ENCODE results near the gene RPTOR. TPM values are rescaled to one million over a fixed set of nuclear protein-coding genes. Genes with fewer than 3 reads are reported as not detected.

The RPTOR gene
- total RNA-seq, 2 experiments from 2014 or later, result 88.9 to 91.8 TPM

- POLR2A ChIA-PET, result no interaction called here
- CTCF ChIA-PET, result interaction anchor here (0.5 to 2.1 kb wide), 2 partner anchors 81 to 89 kb away, joined by 3 to 5 read pairs; no protein-coding TSS in a partner anchor
Measured at GRCh38 chr17:80507965-80508364, 36.7 kb upstream of the RPTOR start.

GRCh38 chr17:80509311-80509710 lies 35.3 kb upstream of the RPTOR start:
- ChIA-PET CTCF (no interaction called here), POLR2A (no interaction called here)
- no peaks in the 10 kb centered on the region for H3K9me3 Mint-ChIP-seq
- DNase-seq, result no peak
- H3K27me3 Mint-ChIP-seq, result peaks cover 16% of the 10 kb centered on the region
- H3K36me3 Mint-ChIP-seq (ENCODE audit: low read depth), result no peaks in the 10 kb centered on the region
- no peak overlapping the region for H3K4me3 Mint-ChIP-seq
- H3K27ac Mint-ChIP-seq, result no peak overlapping the region
- no peaks in the 10 kb centered on the region for H3K4me1 Mint-ChIP-seq

More at GRCh38 chr17:80507965-80508364, 36.7 kb upstream of the RPTOR start:
- Mint-ChIP-seq H3K9me3 (no peaks in the 10 kb centered on the region), H3K27ac (no peak overlapping the region), H3K36me3 (ENCODE audit: low read depth) (no peaks in the 10 kb centered on the region), H3K4me1 (no peaks in the 10 kb centered on the region), H3K4me3 (no peak overlapping the region), H3K27me3 (peaks cover 19% of the 10 kb centered on the region)
- DNase-seq, result no peak

- H3K36me3 Mint-ChIP-seq (ENCODE audit: low read depth), result no peaks in the 10 kb centered on the region
- H3K9me3 Mint-ChIP-seq, result no peaks in the 10 kb centered on the region
- H3K4me1 Mint-ChIP-seq, result no peaks in the 10 kb centered on the region
- no peak for DNase-seq
- no peak overlapping the region for H3K4me3 Mint-ChIP-seq
- ChIA-PET CTCF (no interaction called here), POLR2A (no interaction called here)
- H3K27ac Mint-ChIP-seq, result no peak overlapping the region
- peaks cover 14% of the 10 kb centered on the region for H3K27me3 Mint-ChIP-seq
Measured at GRCh38 chr17:80510132-80510531, 34.5 kb upstream of the RPTOR start.

- Mint-ChIP-seq H3K36me3 (ENCODE audit: low read depth) (no peaks in the 10 kb centered on the region), H3K4me1 (no peaks in the 10 kb centered on the region), H3K27me3 (peaks cover 13% of the 10 kb centered on the region), H3K9me3 (no peaks in the 10 kb centered on the region), H3K4me3 (no peak overlapping the region), H3K27ac (no peak overlapping the region)
- POLR2A ChIA-PET, result no interaction called here
- no peak for DNase-seq
- CTCF ChIA-PET, result no interaction called here
Measured at GRCh38 chr17:80510772-80511171, 33.9 kb upstream of the RPTOR start.

- no peak for DNase-seq
- Mint-ChIP-seq H3K4me1 (no peaks in the 10 kb centered on the region), H3K27me3 (peaks cover 13% of the 10 kb centered on the region), H3K36me3 (ENCODE audit: low read depth) (no peaks in the 10 kb centered on the region), H3K9me3 (no peaks in the 10 kb centered on the region), H3K4me3 (no peak overlapping the region), H3K27ac (no peak overlapping the region)
- CTCF ChIA-PET, result no interaction called here
- POLR2A ChIA-PET, result interaction anchor here (1.0 kb wide), 1 partner anchor 15 kb away, joined by 3 read pairs; no protein-coding TSS in a partner anchor
Measured at GRCh38 chr17:80511222-80512180, 33.1 kb upstream of the RPTOR start.

GRCh38 chr17:80512233-80512632 lies 32.4 kb upstream of the RPTOR start:
- POLR2A ChIA-PET, result interaction anchor here (1.0 kb wide), 1 partner anchor 16 kb away, joined by 3 read pairs; no protein-coding TSS in a partner anchor
- CTCF ChIA-PET, result no interaction called here
- no peak for DNase-seq
- Mint-ChIP-seq H3K4me3 (no peak overlapping the region), H3K9me3 (no peaks in the 10 kb centered on the region), H3K36me3 (ENCODE audit: low read depth) (no peaks in the 10 kb centered on the region), H3K27me3 (peaks cover 8% of the 10 kb centered on the region), H3K27ac (no peak overlapping the region), H3K4me1 (no peaks in the 10 kb centered on the region)

GRCh38 chr17:80513201-80513600 lies 31.4 kb upstream of the RPTOR start:
- ChIA-PET POLR2A (no interaction called here), CTCF (no interaction called here)
- Mint-ChIP-seq H3K27me3 (peaks cover 6% of the 10 kb centered on the region), H3K9me3 (no peaks in the 10 kb centered on the region), H3K4me3 (no peak overlapping the region), H3K4me1 (no peaks in the 10 kb centered on the region), H3K27ac (no peak overlapping the region), H3K36me3 (ENCODE audit: low read depth) (no peaks in the 10 kb centered on the region)
- DNase-seq, result no peak

GRCh38 chr17:80513892-80514291 lies 30.7 kb upstream of the RPTOR start:
- no peak overlapping the region for H3K4me3 Mint-ChIP-seq
- H3K36me3 Mint-ChIP-seq (ENCODE audit: low read depth), result no peaks in the 10 kb centered on the region
- ChIA-PET CTCF (no interaction called here), POLR2A (no interaction called here)
- peaks cover 4% of the 10 kb centered on the region for H3K27me3 Mint-ChIP-seq
- DNase-seq, result no peak
- H3K4me1 Mint-ChIP-seq, result no peaks in the 10 kb centered on the region
- H3K9me3 Mint-ChIP-seq, result no peaks in the 10 kb centered on the region
- H3K27ac Mint-ChIP-seq, result no peak overlapping the region

GRCh38 chr17:80516171-80516932 lies 28.3 kb upstream of the RPTOR start:
- H3K9me3 Mint-ChIP-seq, result no peaks in the 10 kb centered on the region
- H3K4me1 Mint-ChIP-seq, result no peaks in the 10 kb centered on the region
- no peak for DNase-seq
- ChIA-PET POLR2A (no interaction called here), CTCF (no interaction called here)
- H3K4me3 Mint-ChIP-seq, result no peak overlapping the region
- peaks cover 8% of the 10 kb centered on the region for H3K27me3 Mint-ChIP-seq
- no peaks in the 10 kb centered on the region for H3K36me3 Mint-ChIP-seq (ENCODE audit: low read depth)
- H3K27ac Mint-ChIP-seq, result no peak overlapping the region

GRCh38 chr17:80517641-80518040 lies 27.0 kb upstream of the RPTOR start:
- H3K36me3 Mint-ChIP-seq (ENCODE audit: low read depth), result no peaks in the 10 kb centered on the region
- no peak overlapping the region for H3K4me3 Mint-ChIP-seq
- ChIA-PET CTCF (no interaction called here), POLR2A (no interaction called here)
- H3K27me3 Mint-ChIP-seq, result peaks cover 11% of the 10 kb centered on the region
- no peak for DNase-seq
- H3K9me3 Mint-ChIP-seq, result no peaks in the 10 kb centered on the region
- no peaks in the 10 kb centered on the region for H3K4me1 Mint-ChIP-seq
- H3K27ac Mint-ChIP-seq, result no peak overlapping the region

GRCh38 chr17:80518392-80518791 lies 26.2 kb upstream of the RPTOR start:
- peaks cover 11% of the 10 kb centered on the region for H3K27me3 Mint-ChIP-seq
- POLR2A ChIA-PET, result no interaction called here
- no peak overlapping the region for H3K27ac Mint-ChIP-seq
- no peaks in the 10 kb centered on the region for H3K36me3 Mint-ChIP-seq (ENCODE audit: low read depth)
- no peaks in the 10 kb centered on the region for H3K9me3 Mint-ChIP-seq
- CTCF ChIA-PET, result no interaction called here
- DNase-seq, result no peak
- H3K4me3 Mint-ChIP-seq, result no peak overlapping the region
- no peaks in the 10 kb centered on the region for H3K4me1 Mint-ChIP-seq

GRCh38 chr17:80519091-80519781 lies 25.4 kb upstream of the RPTOR start:
- H3K36me3 Mint-ChIP-seq (ENCODE audit: low read depth), result no peaks in the 10 kb centered on the region
- H3K4me1 Mint-ChIP-seq, result no peaks in the 10 kb centered on the region
- no peaks in the 10 kb centered on the region for H3K9me3 Mint-ChIP-seq
- no peak overlapping the region for H3K4me3 Mint-ChIP-seq
- DNase-seq, result no peak
- no peak overlapping the region for H3K27ac Mint-ChIP-seq
- peaks cover 11% of the 10 kb centered on the region for H3K27me3 Mint-ChIP-seq
- ChIA-PET CTCF (interaction anchor here (0.6 kb wide), 1 partner anchor 21 kb away, joined by 3 read pairs; no protein-coding TSS in a partner anchor), POLR2A (no interaction called here)

Data from activated CD4-positive, alpha-beta memory T cell treated with anti-CD3 and anti-CD28 coated beads, Interleukin-2, amount 10 ng/mL, durations not matched to agents 7 days and 5 days (primary cell).